Stimulated activated CD4-positive, alpha-beta T cell treated with anti-CD3 and anti-CD28 coated beads, TNF-alpha, amount 100 ng/mL, for 1 hour (primary cell): Measurements from ENCODE around the gene CACNA1D.
"Not testable (repeated sequence)": the region's sequence is repeated elsewhere in the genome, so short reads cannot be mapped to it uniquely, and the experiment has no call there.

Source experiments
- DNase-seq, 3 donors: peaks; one replicate each; pipeline ENCODE4 v3.0.0-alpha.2; 2020; ENCODE audit warnings: low read depth in 3 of 3, low spot score in 1 of 3

CACNA1D gene

DNA sequence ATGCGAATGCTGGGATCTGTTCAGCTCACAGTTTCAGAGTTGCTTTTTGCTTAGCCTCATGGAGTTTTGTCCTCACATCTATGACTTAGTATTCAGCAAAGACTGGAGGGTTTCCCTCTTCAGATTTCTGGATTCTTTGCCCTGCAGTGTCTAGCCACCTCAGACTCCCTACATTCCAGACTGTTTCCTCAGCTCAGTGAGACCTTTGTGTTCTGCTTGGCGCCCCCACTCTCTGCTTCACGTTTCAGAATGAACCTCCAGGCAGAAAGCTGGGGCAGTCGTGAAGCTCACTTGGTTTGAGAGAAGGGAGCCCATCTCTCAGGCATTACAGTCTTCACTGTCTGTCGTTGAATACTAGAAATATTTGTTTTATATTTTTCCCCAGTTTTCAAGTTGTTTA lies 118.1 kb downstream of the CACNA1D start:
- DNase-seq, result no peak

DNA sequence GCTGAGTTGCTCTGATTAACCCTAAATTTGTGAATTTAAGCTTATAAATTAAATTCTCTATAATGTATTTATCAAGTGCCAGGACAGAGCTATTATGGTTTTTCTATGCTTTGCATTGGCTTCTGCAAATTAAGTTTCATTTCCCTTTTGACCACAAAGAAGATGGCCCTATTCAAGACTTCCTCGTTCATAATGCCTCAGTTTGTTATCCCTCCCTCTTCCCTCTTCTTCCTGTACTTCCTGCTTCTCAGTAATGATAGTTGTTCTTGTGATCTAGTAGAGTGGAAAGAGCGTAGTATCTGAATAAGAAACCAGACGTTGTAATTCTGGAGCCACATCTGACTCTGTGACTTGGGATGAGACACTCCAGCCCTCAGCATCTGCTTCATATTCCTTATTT lies 118.7 kb downstream of the CACNA1D start:
- DNase-seq, result no peak

DNA sequence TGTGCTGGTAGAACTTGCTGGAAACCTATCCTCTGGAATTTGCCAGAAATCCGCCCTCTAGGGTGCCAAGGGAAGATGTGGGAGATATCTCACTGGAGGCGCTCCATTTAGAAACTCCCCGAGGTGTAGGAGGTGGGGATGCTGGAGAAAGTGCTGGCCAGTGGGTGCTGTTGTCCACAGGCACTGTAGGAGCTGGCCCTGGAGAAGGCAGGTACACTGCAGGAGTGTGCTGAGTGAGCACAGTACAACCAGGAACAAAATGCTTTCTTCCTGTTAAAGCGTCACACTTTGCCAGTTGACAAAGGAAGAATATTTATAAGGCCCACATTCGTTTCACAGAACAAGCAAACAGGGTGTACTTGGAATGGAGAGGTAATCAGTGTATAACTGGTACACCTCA lies 119.9 kb downstream of the CACNA1D start:
- DNase-seq, result no peak

DNA sequence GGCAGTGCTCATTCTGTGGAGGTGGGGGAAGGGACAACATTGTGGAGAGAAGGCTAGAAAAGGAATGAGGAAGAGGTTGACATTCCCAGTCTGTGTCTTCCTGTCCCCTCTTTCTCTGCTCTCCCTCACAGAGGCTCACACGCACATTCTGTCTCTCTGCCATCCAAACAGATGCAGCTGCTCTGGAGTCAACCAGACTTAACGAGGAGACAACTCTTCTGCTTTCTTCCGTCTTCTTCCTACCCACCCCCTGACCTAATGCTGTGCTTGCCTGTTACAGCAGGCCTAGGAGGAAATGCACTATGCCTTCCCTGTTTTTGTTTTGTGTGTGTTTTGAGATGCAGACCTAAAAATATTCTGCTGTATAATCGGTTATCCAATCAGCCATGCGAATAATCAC lies 121.9 kb downstream of the CACNA1D start:
- no peak for DNase-seq

DNA sequence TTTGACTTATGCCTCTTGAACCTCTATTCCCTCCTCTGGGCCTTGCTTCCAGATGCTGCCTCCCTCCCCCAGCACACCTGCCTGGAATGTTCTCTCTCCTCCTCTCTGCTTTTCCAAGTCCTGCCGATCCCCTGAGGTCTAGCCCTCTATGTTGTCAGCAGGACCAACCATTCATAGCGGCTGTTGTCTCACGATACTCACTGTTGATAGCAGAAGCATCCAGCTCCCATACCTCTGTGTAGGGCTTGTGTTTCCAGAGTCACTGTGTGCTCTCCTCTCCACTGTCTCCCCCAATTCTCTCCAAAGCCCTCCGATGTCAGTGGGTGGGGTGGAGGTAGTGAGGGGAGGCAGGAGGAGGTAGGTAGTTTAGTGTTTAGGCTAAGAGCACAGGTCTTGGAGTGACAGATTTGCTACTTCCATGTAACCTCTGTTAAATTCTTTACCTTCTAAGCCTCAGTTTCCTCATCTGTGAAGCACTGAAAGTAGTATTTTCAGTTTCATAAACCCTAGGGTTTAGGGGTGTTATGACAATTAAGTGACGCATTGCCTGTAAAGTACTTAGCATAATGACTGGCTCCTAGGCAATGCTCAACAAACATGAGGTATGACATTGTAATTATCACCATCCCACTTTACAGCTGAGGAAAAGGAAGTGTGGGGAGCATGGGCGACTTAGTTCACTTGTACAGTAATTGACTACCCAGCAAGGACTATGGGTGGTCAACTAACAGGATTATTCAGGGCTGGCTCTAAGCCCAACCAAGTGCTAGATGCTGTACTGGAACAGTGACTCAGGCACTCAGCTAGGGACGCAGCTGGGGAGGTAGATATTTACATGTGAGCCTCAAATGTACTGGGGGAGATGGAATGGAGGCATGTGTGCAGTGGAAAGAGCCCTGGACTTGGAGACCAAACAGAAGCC lies 122.8 kb downstream of the CACNA1D start:
- no peak for DNase-seq

DNA sequence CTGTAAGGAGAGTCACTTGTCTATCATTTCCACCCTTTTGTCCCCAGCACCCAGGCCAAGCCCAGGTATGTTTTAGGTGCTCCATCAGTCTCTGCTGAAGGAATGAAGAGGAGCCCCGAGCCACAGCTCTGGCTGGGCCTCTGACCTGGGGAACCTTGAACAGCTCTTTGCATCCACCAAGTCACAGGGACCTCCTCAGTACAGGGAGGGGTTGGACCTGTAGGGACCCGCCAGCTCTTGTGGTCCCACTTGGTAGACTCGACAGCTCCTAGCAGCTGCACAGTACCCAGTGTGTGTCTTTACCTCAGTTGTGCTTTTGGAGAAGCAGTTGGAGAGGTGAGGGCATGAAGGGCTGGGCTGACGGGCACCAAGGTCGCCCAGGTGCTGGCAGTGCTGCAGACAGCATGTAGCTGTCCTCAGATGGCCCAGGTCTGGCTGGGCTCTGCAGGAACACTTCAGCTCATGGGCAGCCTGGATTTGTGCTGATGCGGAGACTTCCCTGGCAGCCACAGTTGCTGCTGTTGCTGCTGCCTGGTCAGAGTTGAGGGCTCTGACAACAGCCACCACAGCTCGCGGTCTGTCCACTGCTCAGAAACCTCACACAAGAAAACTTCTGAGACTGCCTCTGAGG lies 123.6 kb downstream of the CACNA1D start:
- no peak for DNase-seq

DNA sequence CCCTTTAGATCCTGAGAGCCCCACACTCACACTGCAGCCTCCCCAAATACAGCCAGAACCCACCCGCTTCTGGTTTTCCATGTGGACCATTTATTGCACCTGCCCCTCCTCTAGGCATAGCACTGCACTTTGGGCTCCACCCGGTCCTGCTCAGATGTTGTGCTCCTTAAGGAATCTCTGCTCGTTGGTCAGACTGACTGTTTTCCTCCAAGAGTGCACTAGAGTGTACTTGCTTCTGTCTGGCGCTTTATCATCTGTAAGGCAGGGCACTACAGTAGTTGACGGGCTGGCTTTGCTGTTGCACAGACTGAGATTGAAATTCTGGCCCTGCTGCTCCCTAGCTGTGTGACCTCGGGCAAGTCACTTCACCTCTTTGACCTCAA lies 124.1 kb downstream of the CACNA1D start:
- DNase-seq, result no peak

DNA sequence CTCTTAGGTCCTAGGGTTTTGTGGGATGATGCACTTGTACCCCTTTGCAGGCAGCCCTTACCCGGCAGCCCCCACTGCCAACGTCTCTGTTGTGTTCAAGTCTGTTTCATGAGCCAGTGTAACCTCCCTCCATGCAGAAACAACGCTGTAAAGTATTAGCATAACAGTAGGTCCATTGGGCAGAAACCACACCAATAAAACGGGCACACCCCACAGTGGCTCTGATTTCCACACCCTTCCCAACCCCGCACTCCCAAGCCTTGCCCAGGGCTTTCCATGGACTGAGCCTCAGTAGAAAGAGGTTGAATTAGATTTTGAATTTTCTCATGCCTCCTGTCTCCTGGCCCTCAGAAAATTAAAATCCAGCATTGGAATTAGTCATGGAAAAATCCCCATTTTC lies 124.5 kb downstream of the CACNA1D start:
- no peak for DNase-seq

DNA sequence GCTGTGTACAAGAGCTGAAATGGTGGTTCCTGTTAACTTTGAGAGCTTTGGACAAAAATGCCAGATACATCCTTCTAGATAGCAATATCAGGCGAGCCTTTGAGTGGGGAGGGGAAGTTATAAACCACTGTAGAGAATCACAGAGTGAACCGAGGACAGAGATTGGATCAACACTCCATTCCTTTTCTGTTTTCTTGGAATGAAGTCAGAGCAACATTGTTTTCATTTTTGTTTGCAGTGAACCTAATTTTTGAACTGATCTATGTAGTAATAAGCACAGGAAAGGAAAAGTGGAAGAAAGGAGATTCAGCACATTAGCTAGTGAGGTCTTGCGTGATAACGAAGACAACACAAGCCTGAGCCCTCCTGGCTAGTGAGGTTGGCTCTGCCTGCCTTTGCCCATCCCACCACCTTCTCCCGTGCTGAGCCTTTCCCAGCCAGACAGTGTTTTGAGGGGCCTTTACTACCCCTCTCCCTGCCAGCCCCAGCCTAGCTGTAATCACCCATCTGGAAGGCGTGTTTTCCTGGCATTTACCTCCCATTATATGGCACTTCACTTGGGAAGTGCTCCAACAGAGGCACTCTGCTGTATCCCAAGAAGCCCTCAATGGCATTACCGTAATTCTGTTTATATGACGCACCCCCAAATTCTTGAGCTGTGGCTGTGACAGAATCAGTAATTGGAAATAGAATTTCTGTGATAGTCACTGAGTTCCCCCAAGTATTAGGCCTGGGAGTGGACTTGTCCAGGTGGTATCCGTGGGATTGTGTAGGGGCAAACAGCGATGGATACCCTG lies 129.8 kb downstream of the CACNA1D start:
- DNase-seq, result no peak

DNA sequence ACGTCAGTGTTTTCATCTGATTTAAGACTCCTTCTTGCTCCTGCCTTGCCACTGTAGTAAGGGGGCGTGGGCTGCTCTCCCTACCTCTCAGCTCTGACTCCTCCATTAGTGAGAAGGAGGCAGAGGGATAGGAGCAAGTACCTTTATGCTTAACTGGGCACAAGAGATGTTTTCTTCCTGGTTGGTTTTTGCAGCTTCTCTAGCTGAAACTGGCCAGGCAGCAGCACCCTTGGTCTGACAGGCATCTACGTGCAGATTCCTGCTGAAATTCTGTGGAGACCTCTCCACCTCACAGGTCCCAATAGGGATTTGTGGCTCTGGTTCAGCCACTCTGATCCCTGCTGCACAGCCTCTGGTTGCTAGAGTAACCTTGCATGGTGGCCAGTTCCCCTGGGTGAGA lies 132.5 kb downstream of the CACNA1D start:
- no peak for DNase-seq

DNA sequence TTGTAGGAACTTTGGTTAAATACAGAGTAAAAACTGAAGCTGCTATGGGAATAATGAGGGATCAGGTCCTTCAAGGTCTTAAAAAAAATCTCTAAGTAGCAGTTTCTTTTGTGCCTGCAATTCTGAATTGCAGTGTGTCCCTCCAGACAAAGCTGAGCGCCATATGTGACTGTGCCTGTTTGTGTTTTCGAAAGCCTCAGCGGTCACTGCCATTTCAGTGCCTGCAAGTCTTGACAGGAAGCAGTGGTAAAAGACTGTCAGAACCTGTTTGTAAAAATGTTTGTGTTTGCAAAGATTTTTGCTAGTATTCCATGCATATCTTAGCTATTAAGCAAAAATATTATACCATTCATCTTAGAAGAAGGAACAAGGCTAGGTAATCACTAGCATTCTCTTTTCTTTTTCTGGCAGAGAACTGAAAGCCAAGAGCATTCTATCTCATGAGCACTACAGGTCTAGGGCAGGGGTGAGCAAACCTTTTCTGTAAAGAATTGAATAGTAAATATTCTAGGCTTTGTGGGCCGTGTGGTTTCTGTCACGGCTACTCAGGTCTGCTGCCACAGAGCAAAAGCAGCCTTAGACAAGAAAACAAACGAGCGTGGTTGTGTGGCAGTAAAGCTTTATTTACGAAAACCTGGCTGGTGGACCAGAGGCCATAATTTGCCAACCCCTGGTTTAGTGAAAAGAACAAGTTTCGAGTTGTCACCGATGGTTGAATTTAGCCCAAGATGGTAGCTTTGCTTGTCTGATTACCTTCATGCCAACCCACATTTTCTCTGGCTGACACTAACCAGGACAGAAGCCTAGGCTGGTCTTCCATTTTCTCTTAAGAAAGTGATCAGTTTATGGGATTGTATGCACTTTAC lies 134.4 kb downstream of the CACNA1D start:
- no peak for DNase-seq

DNA sequence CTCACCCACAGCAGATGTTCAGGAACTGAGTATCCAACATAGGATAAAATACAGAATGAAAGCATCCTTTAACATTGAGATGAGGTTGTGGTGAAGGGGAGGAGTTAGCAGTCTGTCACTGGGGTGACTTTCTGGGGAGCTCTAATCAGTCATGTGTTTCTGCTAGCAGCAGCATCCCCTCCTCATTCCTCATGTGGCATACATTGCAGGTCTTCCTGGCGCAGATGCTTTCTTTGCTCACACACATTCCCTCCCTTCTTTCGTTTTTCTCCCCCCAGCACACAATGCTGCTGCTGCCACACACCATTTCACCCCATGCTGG lies 135.0 kb downstream of the CACNA1D start:
- no peak for DNase-seq

DNA sequence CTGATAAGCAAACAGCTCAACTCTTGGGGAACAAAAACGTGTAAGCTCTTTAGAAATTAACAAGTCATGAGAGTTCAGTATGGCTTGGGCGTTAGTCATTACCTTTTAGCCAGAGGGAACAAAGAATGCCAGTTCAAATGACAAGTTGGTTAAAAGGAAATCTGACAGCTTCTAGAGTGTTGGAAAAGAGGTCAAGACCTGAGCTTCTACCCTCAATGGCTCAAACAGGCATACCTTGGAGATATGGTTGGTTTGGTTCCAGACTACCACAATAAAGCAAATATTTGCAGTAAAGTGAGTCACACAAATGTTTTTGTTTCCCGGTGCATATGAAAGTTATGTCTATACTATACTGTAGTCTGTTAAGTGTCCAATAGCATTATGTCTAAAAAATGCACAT lies 136.1 kb downstream of the CACNA1D start:
- DNase-seq, result no peak

DNA sequence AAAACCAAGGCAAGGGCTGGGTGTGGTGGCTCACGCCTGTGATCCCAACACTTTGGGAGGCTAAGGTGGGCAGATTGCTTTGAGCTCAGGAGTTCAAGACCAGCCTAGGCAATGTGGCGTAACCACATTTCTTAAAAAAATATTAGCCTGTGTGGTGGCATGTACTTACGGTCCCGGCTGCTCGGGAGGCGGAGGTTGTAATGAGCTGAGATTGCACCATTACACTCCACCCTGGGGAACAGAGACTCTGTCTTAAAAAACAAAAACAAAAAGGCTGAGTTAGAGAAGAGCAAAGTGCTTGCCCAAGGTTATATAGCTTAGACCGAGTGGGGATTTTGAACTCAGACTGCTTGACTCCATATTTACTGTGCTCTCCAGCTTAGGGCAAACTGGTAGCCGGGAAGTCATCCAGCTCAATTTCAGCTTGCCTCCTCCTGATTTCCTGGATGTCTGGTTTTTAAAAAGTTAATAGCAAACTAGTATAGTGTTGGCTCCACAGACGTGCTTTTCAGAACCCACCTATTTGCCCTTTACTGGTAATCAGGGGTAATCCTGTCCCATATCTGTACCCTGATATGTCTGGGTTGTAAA lies 138.9 kb downstream of the CACNA1D start:
- no peak for DNase-seq

DNA sequence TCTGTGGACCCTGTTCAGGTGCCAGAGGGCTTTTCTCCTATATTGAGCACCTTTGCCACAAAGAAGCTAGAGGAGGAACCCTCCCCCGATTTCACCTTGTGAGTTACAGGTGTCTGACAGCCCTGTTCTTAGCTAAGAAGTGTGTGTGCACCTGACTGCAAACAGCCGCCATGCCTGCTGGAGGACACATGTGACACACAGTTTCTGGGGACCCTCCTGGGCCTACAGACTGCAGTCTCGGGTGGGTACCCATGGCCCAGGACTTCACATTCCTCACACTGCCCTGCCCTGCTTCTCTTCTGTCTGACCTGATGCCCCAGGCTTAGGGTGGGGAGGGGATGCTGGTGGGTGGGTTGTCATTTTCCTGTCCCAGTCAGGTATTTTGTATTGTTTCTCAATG lies 140.6 kb downstream of the CACNA1D start:
- DNase-seq, result no peak

DNA sequence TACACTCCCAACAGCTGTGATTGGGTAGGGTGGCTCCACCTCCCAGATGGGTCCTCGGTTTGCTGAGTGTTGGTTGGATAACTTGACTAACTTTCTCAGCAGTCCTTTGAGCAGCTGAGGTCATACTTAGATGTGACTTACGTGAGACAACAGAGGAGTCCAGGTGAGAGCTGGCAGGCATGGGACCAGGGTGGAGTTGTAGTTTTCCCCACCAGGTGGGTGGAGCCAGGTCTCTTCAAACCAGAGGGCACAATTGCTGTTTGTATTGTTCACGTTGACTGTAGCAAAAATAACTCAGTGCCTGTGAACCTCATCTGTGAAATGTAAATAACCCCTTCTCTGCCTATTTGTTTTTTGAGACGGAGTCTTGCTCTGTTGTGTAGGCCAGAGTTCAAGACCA lies 144.4 kb downstream of the CACNA1D start:
- not testable (repeated sequence) for DNase-seq

DNA sequence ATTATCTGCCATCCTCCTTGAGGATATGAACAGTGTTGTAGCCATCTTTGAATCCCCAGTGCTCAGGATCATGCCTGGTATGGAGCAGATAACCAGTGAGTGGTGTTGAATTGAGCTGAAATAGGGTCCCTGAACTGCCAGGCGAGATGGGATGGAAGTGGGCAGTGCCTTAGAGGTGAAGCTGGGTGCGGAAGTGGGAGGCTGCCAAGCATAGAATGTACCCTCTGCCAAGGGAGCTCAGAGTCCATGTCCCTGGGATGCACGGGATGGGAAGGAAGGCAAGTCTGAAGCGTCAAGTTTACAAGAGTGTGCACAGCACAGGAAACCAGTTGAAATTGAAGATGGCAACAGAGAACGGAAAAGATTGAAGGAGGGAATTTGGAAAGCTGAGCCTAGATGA lies 147.0 kb downstream of the CACNA1D start:
- DNase-seq, result no peak

DNA sequence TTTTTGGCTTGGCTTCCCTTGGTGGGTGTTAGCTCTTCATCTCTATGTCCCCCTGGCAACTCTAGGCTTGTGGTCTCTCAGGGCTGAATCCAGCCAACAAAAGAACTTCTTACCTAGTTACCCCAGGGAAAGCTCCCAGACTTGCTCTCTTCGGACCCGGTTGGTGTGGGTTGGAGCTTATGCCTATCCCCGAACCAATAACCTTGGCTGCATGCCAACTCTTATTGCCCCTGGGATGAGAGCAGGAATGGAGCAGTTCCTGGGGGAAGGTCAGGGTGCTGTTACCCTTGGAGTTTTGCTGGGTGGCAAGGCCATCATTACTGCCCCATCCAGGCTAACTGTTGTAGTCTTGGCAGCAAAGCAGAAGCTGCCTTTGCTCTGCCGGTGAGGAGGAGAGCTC lies 147.8 kb downstream of the CACNA1D start:
- no peak for DNase-seq

DNA sequence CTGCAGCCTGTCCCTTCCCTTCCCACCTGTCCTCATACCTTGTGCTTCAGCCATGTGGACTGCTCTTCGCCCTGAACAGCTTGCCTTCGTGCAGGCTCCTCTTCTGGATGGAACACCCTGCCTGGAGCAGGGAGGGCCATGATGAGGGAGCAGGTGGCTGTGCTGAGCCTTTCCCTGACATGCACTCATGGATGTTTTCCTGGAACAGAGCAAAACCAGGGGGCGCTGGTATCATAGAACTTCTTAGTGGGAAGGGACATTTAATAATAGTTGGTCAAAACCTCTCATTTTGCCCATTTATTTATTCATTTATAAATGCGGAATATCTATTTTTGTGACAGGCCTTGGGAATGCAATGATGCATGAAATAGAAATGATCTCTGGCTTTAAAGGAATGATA lies 149.3 kb downstream of the CACNA1D start:
- no peak for DNase-seq

DNA sequence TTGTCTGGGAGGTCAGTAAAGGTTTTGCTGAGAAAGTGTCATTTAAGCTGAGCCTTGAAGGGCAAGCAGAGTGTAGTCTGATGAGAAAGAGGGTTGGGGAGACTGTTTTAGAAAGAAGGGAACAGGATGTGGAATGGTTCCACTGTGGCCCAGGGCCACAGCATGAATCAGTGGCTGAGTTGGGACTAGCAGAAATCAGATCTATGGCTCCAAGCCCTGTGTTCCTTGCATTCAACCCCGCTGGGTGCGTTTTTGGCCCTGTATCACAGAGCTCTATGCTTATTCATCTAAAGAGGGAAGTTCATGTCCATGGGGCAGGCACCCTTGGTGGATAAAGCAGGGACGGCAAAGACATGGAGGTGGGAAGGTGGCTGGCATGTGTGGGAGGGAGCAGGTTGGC lies 151.3 kb downstream of the CACNA1D start:
- DNase-seq, result no peak

DNA sequence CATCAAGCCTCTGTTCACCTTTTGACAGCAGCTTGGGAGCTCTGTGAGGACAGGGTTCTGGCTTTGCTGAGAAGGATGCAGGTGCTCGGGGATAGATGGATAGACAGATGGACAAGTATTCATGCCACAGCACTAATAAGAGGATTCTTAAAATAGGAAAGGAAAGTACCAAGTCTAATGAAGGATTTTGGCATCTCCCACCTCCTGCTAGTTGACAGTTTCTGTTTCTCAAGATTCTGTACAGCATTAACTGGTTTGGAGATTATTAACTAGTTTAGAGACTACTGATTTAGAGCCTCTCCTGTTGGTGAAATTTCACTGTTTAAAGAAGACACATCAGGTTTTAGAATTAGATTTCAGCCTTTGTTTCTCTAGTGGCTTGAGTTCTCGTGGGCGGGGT lies 152.3 kb downstream of the CACNA1D start:
- no peak for DNase-seq
